Kidney (tissue), 14 donors: ENCODE results near the gene CHL1. TPM values are rescaled to one million over a fixed set of nuclear protein-coding genes. Genes with fewer than 3 reads are reported as not detected.

ENCODE experiments used
- DNase-seq, 5 donors: peaks; one replicate each; pipeline ENCODE4 v3.0.0-alpha.2; 2013 to 2020
- FAIRE-seq: peaks from 2 replicates; lab custom pipeline; 2012; peaks lifted over from hg19 to GRCh38; lab: Jason Lieb, UNC
- H3K27ac ChIP-seq, 2 donors: one replicate each; pipeline ENCODE4 v1.7.0; 2013; ENCODE audit warnings: low read depth in 2 of 2, low read length in 2 of 2, inconsistent platforms in 1 of 2
- H3K27me3 ChIP-seq: one replicate; pipeline ENCODE4 v1.7.1; 2013; ENCODE audit warnings: low read length, inconsistent platforms; ENCODE audit not compliant: control insufficient read depth, insufficient read depth
- H3K36me3 ChIP-seq, 3 donors: one replicate each; pipeline versions ENCODE4 v1.7.0 to v1.7.1; 2013; ENCODE audit warnings: low read length in 3 of 3, control low read depth in 1 of 3, inconsistent platforms in 1 of 3; ENCODE audit not compliant: insufficient read depth in 3 of 3, control insufficient read depth in 2 of 3
- H3K4me1 ChIP-seq, 3 donors: one replicate each; pipeline versions ENCODE4 v1.7.0 to v1.7.1; 2013; ENCODE audit warnings: low read length in 3 of 3, inconsistent platforms in 1 of 3, low read depth in 1 of 3; ENCODE audit not compliant: control insufficient read depth in 2 of 3, insufficient read depth in 2 of 3
- H3K4me3 ChIP-seq, 3 donors: one replicate each; pipeline versions ENCODE4 v1.7.0 to v1.8.1; 2013; ENCODE audit warnings: low read length in 3 of 3, control low read depth in 1 of 3, inconsistent platforms in 1 of 3
- H3K9ac ChIP-seq, 3 donors: one replicate each; pipeline versions ENCODE4 v1.7.0 to v1.7.1; 2013; ENCODE audit warnings: low read length in 3 of 3, control low read depth in 1 of 3, inconsistent platforms in 1 of 3
- H3K9me3 ChIP-seq, 3 donors: one replicate each; pipeline versions ENCODE4 v1.7.0 to v1.7.1; 2013; ENCODE audit warnings: low read length in 3 of 3, control low read depth in 1 of 3, inconsistent platforms in 1 of 3; ENCODE audit not compliant: control insufficient read depth in 2 of 3, insufficient read depth in 1 of 3
- intact Hi-C: fragments of 100-400 bp; cut with DNase I; formaldehyde crosslinking; loops from one replicate; pipeline ENCODE4 v1.11.1; 2022
- polyA plus RNA-seq: library from polyadenylated mRNA; stranded (reverse); fragments of 350-450 nt; fragmentation: Illumina TruSeq; extraction: RNeasy Lipid Tissue Mini Kit (QIAGEN cat#74804); gene quantifications from one replicate; pipeline ENCODE4 v1.2.3, GENCODE V29; 2014; ENCODE audit warnings: low read depth, low replicate concordance; ENCODE audit not compliant: insufficient read depth
- total RNA-seq: library from RNA; stranded (reverse); fragmentation: NEBNext Ultra II Directional; extraction: Animal tissue kit (Norgen Biotek cat#: 25700); gene quantifications from one replicate; pipeline ENCODE4 v1.2.1, GENCODE V29; 2021
- TF ChIP-seq, protein P1 (sequence below): IDR thresholded peaks from 3 replicates; pipeline ENCODE4 v1.5.1; 2012; ENCODE audit warnings: mild to moderate bottlenecking, moderate library complexity, borderline replicate concordance; ENCODE audit not compliant: insufficient read depth; ENCODE audit errors: extremely low read depth
- donor health status: control.
- donor health status: control.
- donor health status: control.
- donor health status: control.
- donor health status: control.
- donor health status: DM: yes; HTN: yes; CAD: no.
- donor health status: Normal renal cell carcinoma (clear cell type).

The CHL1 gene
- total and polyA plus RNA-seq, 2 donors from 2014 or later: 10.6 to 109 TPM

DNA sequence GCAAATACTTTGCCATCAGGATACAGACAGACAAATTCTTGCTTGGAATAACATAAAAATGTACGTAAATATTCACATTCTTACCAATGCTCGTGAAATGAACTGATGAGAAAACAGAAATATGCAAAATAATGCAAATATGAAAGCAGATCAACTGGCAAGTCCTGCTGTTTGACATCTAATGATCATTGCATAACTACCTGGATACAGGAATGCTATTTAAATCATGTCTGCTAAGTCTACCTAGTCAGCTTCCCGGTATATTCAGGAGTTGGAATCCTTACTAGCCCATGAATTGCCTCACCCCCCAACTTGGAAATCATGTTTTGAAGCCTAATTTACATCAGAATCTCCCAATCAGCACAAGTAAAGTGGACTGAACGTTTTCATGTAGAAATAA is 230.6 kb downstream of the CHL1 start:
- DNase-seq: no peak
- TF ChIP-seq, protein P1, sequence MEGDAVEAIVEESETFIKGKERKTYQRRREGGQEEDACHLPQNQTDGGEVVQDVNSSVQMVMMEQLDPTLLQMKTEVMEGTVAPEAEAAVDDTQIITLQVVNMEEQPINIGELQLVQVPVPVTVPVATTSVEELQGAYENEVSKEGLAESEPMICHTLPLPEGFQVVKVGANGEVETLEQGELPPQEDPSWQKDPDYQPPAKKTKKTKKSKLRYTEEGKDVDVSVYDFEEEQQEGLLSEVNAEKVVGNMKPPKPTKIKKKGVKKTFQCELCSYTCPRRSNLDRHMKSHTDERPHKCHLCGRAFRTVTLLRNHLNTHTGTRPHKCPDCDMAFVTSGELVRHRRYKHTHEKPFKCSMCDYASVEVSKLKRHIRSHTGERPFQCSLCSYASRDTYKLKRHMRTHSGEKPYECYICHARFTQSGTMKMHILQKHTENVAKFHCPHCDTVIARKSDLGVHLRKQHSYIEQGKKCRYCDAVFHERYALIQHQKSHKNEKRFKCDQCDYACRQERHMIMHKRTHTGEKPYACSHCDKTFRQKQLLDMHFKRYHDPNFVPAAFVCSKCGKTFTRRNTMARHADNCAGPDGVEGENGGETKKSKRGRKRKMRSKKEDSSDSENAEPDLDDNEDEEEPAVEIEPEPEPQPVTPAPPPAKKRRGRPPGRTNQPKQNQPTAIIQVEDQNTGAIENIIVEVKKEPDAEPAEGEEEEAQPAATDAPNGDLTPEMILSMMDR: no peak
- Histone ChIP-seq H3K4me1 (no peaks in the 10 kb centered on the region), H3K9me3 (no peaks in the 10 kb centered on the region), H3K27me3 (no peaks in the 10 kb centered on the region), H3K9ac (no peak overlapping the region), H3K36me3 (no peaks in the 10 kb centered on the region), H3K4me3 (no peak overlapping the region), H3K27ac (no peak overlapping the region)
- intact Hi-C loops: no loop called here
- FAIRE-seq: no peak

DNA sequence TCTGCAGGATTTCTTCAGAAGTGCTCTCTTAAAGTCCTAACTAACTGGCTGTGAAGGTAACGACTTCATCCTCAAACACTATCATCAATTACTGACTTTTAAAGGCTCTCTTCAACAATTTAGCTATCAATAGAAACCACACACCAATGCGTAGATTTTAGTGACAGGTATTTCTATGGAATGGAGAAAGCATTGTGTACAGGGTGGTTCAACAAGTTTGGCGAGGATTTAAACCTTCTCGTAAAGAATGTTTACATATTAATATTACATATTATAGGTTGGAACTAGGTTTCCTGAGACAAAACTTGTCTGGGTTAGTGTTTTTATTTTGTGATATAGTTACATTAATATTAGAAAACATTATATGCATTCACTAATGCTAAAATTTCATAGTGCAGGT is 233.6 kb downstream of the CHL1 start:
- TF ChIP-seq, protein P1: no peak
- H3K9ac ChIP-seq: no peak overlapping the region
- FAIRE-seq: no peak
- H3K36me3 ChIP-seq: no peaks in the 10 kb centered on the region
- H3K4me3 ChIP-seq: no peak overlapping the region
- peak in 1 of 5 donors; percentile 18 for DNase-seq
- no peaks in the 10 kb centered on the region for H3K27me3 ChIP-seq
- intact Hi-C loops: no loop called here
- no peak overlapping the region for H3K27ac ChIP-seq
- no peaks in the 10 kb centered on the region for H3K4me1 ChIP-seq
- H3K9me3 ChIP-seq: no peaks in the 10 kb centered on the region

DNA sequence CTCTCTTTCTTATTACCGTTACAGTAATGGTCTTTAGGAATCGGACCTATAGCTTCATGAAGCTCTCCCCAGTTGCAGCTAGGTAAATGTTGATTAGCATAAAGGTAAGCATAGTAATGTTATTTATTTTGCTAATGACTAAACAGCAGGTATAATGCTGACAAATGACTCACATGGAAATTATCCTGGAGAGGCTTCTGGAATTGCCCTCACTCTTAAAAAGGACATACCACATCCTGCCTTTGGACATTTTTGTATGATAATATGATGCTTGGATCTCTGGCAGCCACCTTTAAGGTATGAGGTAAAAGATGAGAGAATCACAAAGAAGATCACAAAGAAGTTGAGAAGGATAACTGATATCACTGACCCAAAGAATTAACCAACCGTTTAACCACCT is 238.6 kb downstream of the CHL1 start:
- no peaks in the 10 kb centered on the region for H3K27me3 ChIP-seq
- intact Hi-C loops: no loop called here
- no peaks in the 10 kb centered on the region for H3K36me3 ChIP-seq
- H3K9me3 ChIP-seq: no peaks in the 10 kb centered on the region
- TF ChIP-seq, protein P1: no peak
- no peak overlapping the region for H3K4me3 ChIP-seq
- FAIRE-seq (no peak), DNase-seq (no peak)
- H3K9ac ChIP-seq: no peak overlapping the region
- H3K27ac ChIP-seq: no peak overlapping the region
- H3K4me1 ChIP-seq: no peaks in the 10 kb centered on the region

DNA sequence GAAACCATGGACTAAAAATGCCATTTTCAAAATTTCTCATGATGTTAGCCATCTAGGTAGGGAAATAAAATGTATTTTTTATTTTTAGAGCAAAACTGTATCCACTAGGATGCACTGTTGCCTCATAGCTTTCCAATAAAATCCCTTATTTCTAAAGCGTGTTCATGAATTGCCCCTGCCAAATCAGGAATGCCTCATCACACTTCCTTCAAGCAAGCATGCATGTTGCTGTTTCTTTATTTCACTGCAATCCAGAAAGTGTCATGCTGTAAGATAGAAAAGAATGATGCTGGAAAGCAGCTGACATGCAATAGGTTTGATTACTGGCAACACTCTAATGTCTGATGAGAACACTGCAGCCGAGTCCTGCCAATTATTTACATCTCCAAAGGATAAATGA is 239.5 kb downstream of the CHL1 start:
- Histone ChIP-seq H3K4me1 (no peaks in the 10 kb centered on the region), H3K27me3 (no peaks in the 10 kb centered on the region), H3K36me3 (no peaks in the 10 kb centered on the region), H3K27ac (no peak overlapping the region), H3K9ac (no peak overlapping the region), H3K4me3 (no peak overlapping the region), H3K9me3 (no peaks in the 10 kb centered on the region)
- FAIRE-seq (no peak), DNase-seq (peak in 1 of 5 donors; percentile 2)
- intact Hi-C loops: no loop called here
- TF ChIP-seq, protein P1: no peak
